Measurements from ENCODE around the gene PRKN.

Gene PRKN

DNA sequence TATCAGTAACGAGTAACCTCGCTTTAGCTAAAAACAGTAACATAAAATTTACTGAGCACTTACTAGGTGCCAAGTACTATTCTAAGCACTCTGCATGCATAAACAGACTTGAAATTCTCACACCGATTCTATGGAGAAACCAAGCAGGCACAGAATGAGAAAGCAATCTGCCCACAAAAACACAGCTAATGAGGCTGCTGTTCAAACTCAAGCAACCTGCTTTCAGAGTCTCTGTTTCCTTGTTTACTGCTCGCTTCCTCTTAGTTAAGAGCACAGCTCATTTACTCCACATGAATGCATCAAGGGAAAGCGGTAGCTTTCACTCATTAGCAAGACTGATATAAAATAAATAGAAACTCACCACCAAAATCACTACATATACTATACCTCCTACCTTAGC is 37.4 kb downstream of the PRKN start:
- Histone ChIP-seq H3K4me2 (ENCODE audit: low read length) (no peak overlapping the region), H4K20me1 (ENCODE audit: insufficient read depth, low read length) (no peaks in the 10 kb centered on the region), H3K79me2 (ENCODE audit: low read length) (no peaks in the 10 kb centered on the region), H3K4me3 (ENCODE audit: low read length) (no peak overlapping the region), H3K4me1 (ENCODE audit: low read length) (no peaks in the 10 kb centered on the region), H3K36me3 (replicated peaks; ENCODE audit: low read depth, low read length) (no peaks in the 10 kb centered on the region), H3K27ac (ENCODE audit: low read length) (no peak overlapping the region), H3K9ac (ENCODE audit: low read length) (no peak overlapping the region), H3K9me3 (ENCODE audit: insufficient read depth, low read length) (no peaks in the 10 kb centered on the region), H2AFZ (ENCODE audit: low read depth, low read length) (no peak overlapping the region), H3K27me3 (ENCODE audit: low read depth, low read length) (no peaks in the 10 kb centered on the region)
- TF ChIP-seq, protein P1, sequence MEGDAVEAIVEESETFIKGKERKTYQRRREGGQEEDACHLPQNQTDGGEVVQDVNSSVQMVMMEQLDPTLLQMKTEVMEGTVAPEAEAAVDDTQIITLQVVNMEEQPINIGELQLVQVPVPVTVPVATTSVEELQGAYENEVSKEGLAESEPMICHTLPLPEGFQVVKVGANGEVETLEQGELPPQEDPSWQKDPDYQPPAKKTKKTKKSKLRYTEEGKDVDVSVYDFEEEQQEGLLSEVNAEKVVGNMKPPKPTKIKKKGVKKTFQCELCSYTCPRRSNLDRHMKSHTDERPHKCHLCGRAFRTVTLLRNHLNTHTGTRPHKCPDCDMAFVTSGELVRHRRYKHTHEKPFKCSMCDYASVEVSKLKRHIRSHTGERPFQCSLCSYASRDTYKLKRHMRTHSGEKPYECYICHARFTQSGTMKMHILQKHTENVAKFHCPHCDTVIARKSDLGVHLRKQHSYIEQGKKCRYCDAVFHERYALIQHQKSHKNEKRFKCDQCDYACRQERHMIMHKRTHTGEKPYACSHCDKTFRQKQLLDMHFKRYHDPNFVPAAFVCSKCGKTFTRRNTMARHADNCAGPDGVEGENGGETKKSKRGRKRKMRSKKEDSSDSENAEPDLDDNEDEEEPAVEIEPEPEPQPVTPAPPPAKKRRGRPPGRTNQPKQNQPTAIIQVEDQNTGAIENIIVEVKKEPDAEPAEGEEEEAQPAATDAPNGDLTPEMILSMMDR (IDR thresholded peaks at IDR 0.05; ENCODE audit: low read depth, low read length), result no peak
- TF ChIP-seq EZH2phosphoT487 (IDR thresholded peaks at IDR 0.05; ENCODE audit: low read depth), result no peak

DNA sequence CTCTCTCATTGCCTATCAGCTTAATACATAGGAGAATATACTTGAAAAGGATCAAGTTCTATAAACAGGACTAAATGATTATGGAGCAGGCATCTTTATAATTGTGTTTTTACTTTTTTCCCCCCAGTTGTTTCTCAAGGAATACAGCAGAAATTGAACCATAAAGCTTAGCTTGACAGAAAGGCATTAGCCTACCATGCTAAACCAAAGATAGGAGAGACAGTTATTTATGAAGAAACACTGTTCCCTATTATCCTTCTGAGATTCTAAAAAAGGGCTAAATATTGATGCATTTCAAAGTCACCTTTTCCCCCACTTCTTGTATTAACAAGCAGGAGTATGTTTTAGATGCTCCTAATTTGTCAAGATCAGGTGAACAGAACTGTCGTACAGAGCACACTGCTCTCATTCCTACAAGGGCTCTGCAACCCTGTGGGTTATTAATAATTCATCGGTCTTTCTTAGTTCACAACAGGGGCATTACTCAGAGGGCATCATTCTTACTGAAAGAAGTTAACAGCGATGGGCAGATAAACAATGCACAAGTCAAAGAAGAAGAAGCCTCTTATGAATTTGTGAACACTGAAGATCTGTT is 38.7 kb downstream of the PRKN start:
- Histone ChIP-seq H3K79me2 (ENCODE audit: low read length) (no peaks in the 10 kb centered on the region), H3K4me3 (ENCODE audit: low read length) (no peak overlapping the region), H4K20me1 (ENCODE audit: insufficient read depth, low read length) (no peaks in the 10 kb centered on the region), H3K9me3 (ENCODE audit: insufficient read depth, low read length) (no peaks in the 10 kb centered on the region), H3K4me1 (ENCODE audit: low read length) (no peaks in the 10 kb centered on the region), H2AFZ (ENCODE audit: low read depth, low read length) (no peak overlapping the region), H3K9ac (ENCODE audit: low read length) (no peak overlapping the region), H3K27ac (ENCODE audit: low read length) (no peak overlapping the region), H3K36me3 (replicated peaks; ENCODE audit: low read depth, low read length) (no peaks in the 10 kb centered on the region), H3K4me2 (ENCODE audit: low read length) (no peak overlapping the region), H3K27me3 (ENCODE audit: low read depth, low read length) (no peaks in the 10 kb centered on the region)
- no peak for TF ChIP-seq EZH2phosphoT487 (IDR thresholded peaks at IDR 0.05; ENCODE audit: low read depth)
- TF ChIP-seq, protein P1 (IDR thresholded peaks at IDR 0.05; ENCODE audit: low read depth, low read length), result no peak

DNA sequence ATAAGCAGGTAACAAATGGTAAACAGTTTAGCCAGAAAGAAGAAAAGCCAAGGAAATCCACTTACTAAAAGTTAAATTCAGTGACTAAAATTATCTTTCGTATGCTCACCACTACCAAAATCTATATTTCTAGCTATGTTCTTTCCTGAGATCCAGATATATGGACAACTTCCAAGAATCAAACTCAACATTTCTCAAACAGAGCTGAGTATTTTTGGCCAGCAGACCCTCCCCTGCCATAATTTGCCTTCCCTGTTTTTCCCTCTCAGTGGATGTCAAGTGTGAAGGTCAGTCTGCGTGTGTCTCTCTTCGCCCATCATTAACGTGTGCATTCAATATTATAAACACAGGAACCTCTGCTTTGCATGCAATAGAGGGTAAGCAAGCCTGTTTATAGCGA is 42.0 kb downstream of the PRKN start:
- no peaks in the 10 kb centered on the region for H3K4me1 ChIP-seq (ENCODE audit: low read length)
- no peaks in the 10 kb centered on the region for H3K79me2 ChIP-seq (ENCODE audit: low read length)
- H3K9me3 ChIP-seq (ENCODE audit: insufficient read depth, low read length), result no peaks in the 10 kb centered on the region
- no peak overlapping the region for H3K9ac ChIP-seq (ENCODE audit: low read length)
- H3K4me3 ChIP-seq (ENCODE audit: low read length), result no peak overlapping the region
- no peak overlapping the region for H3K4me2 ChIP-seq (ENCODE audit: low read length)
- H2AFZ ChIP-seq (ENCODE audit: low read depth, low read length), result no peak overlapping the region
- TF ChIP-seq, protein P1 (IDR thresholded peaks at IDR 0.05; ENCODE audit: low read depth, low read length), result no peak
- no peak for TF ChIP-seq EZH2phosphoT487 (IDR thresholded peaks at IDR 0.05; ENCODE audit: low read depth)
- no peak overlapping the region for H3K27ac ChIP-seq (ENCODE audit: low read length)
- H4K20me1 ChIP-seq (ENCODE audit: insufficient read depth, low read length), result no peaks in the 10 kb centered on the region
- no peaks in the 10 kb centered on the region for H3K27me3 ChIP-seq (ENCODE audit: low read depth, low read length)
- no peaks in the 10 kb centered on the region for H3K36me3 ChIP-seq (replicated peaks; ENCODE audit: low read depth, low read length)

DNA sequence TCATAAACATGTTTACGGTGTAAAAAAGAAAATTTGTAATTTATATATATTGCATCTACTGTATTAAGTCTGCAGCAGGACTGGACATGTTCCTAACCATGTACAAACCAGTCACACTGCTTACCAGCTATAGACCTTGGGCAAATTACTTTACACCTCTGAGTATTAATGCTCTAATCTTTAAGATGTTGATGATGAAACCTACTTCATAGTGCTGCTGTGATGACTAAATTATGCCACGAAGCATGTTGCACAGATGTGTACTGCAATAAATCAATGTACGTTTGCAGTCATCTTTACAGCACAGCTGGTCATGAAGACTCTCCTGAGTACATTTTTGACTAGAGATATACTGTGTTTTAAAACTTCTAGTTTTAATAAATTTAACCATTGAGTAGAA is 42.6 kb downstream of the PRKN start:
- H3K27ac ChIP-seq (ENCODE audit: low read length), result no peak overlapping the region
- TF ChIP-seq EZH2phosphoT487 (IDR thresholded peaks at IDR 0.05; ENCODE audit: low read depth), result no peak
- TF ChIP-seq, protein P1 (IDR thresholded peaks at IDR 0.05; ENCODE audit: low read depth, low read length), result no peak
- no peaks in the 10 kb centered on the region for H3K4me1 ChIP-seq (ENCODE audit: low read length)
- no peak overlapping the region for H3K4me2 ChIP-seq (ENCODE audit: low read length)
- no peaks in the 10 kb centered on the region for H3K9me3 ChIP-seq (ENCODE audit: insufficient read depth, low read length)
- no peak overlapping the region for H2AFZ ChIP-seq (ENCODE audit: low read depth, low read length)
- H3K79me2 ChIP-seq (ENCODE audit: low read length), result no peaks in the 10 kb centered on the region
- H4K20me1 ChIP-seq (ENCODE audit: insufficient read depth, low read length), result no peaks in the 10 kb centered on the region
- H3K9ac ChIP-seq (ENCODE audit: low read length), result no peak overlapping the region
- no peaks in the 10 kb centered on the region for H3K27me3 ChIP-seq (ENCODE audit: low read depth, low read length)
- no peaks in the 10 kb centered on the region for H3K36me3 ChIP-seq (replicated peaks; ENCODE audit: low read depth, low read length)
- H3K4me3 ChIP-seq (ENCODE audit: low read length), result no peak overlapping the region

All from OCI-LY3 (cell line).